ENCODE measurements around the gene CLRN3.

CLRN3 gene

GRCh38 chr10:127892743-127893142 lies at the start of gene CLRN3:
TSS of gene CLRN3 (minus strand) at chr10:127892941. CDS start at chr10:127892784, 157 bp downstream.
- DNase-seq = no peak

- no peak for DNase-seq
These were observed 48.3 kb upstream of the CLRN3 start for GRCh38 chr10:127940866-127941640.

- no peak for DNase-seq
These were observed 47.1 kb upstream of the CLRN3 start for GRCh38 chr10:127939786-127940330.

GRCh38 chr10:127937915-127938463 lies 45.2 kb upstream of the CLRN3 start:
- no peak for DNase-seq

- DNase-seq = no peak
These were observed 44.3 kb upstream of the CLRN3 start for GRCh38 chr10:127937069-127937468.

- no peak for DNase-seq
These were observed 42.4 kb upstream of the CLRN3 start for GRCh38 chr10:127935071-127935561.

GRCh38 chr10:127934383-127934782 lies 41.6 kb upstream of the CLRN3 start:
- DNase-seq = no peak

- no peak for DNase-seq
These were observed 40.5 kb upstream of the CLRN3 start for GRCh38 chr10:127933271-127933670.

- DNase-seq = no peak
These were observed 40.0 kb upstream of the CLRN3 start for GRCh38 chr10:127932521-127933270.

GRCh38 chr10:127928021-127928806 lies 35.5 kb upstream of the CLRN3 start:
- no peak for DNase-seq

- no peak for DNase-seq
These were observed 33.7 kb upstream of the CLRN3 start for GRCh38 chr10:127926455-127926854.

- DNase-seq = no peak
These were observed 32.9 kb upstream of the CLRN3 start for GRCh38 chr10:127925471-127926207.

- DNase-seq = no peak
These were observed 30.9 kb upstream of the CLRN3 start for GRCh38 chr10:127923646-127924045.

GRCh38 chr10:127922675-127923366 lies 30.1 kb upstream of the CLRN3 start:
- no peak for DNase-seq

- DNase-seq = no peak
These were observed 29.5 kb upstream of the CLRN3 start for GRCh38 chr10:127922206-127922605.

- DNase-seq = no peak
These were observed 29.0 kb upstream of the CLRN3 start for GRCh38 chr10:127921753-127922145.

GRCh38 chr10:127921075-127921752 lies 28.5 kb upstream of the CLRN3 start:
- no peak for DNase-seq

- no peak for DNase-seq
These were observed 27.7 kb upstream of the CLRN3 start for GRCh38 chr10:127920306-127921074.

GRCh38 chr10:127919418-127920271 lies 26.9 kb upstream of the CLRN3 start:
- no peak for DNase-seq

All from activated effector memory CD4-positive, alpha-beta T cell treated with anti-CD3 and anti-CD28 coated beads, Interleukin-2, amount 50 U/mL, for 16 hours (primary cell).